ENCODE measurements around the gene SAXO1.

Gene SAXO1

DNA sequence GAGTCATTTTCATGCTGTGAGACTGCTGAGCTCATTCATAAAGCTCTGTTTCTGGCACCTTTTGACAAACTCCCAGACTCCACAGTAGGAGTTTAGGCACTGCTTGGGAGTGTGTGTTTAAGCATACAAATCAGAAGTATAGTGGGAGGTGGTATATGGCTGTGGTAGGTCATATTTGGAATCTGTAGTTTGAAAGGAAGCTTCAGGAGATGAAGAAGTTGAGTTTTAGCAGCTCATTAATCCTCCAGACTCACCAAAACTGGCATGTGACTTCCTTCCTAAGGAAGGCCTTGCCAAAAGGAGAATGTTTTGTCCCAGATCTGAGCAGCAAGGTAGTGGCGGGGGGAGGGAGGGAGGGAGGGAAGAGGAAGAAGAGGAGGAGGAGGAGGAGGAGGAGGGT is 52.8 kb downstream of the SAXO1 start:
- H3K27ac ChIP-seq (ENCODE audit: poor library complexity, severe bottlenecking): no peak overlapping the region
- peaks cover 3% of the 10 kb centered on the region for H3K4me1 ChIP-seq (ENCODE audit: insufficient read depth, poor library complexity, severe bottlenecking)
- no peak overlapping the region for H3K4me3 ChIP-seq (ENCODE audit: severe bottlenecking)
- H3K9me3 ChIP-seq (ENCODE audit: severe bottlenecking): no peaks in the 10 kb centered on the region
- TF ChIP-seq, protein P1, sequence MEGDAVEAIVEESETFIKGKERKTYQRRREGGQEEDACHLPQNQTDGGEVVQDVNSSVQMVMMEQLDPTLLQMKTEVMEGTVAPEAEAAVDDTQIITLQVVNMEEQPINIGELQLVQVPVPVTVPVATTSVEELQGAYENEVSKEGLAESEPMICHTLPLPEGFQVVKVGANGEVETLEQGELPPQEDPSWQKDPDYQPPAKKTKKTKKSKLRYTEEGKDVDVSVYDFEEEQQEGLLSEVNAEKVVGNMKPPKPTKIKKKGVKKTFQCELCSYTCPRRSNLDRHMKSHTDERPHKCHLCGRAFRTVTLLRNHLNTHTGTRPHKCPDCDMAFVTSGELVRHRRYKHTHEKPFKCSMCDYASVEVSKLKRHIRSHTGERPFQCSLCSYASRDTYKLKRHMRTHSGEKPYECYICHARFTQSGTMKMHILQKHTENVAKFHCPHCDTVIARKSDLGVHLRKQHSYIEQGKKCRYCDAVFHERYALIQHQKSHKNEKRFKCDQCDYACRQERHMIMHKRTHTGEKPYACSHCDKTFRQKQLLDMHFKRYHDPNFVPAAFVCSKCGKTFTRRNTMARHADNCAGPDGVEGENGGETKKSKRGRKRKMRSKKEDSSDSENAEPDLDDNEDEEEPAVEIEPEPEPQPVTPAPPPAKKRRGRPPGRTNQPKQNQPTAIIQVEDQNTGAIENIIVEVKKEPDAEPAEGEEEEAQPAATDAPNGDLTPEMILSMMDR (IDR thresholded peaks at IDR 0.05; ENCODE audit: poor library complexity, severe bottlenecking): no peak
- no peaks in the 10 kb centered on the region for H3K36me3 ChIP-seq (ENCODE audit: low read depth)
- ATAC-seq (ENCODE audit: low read depth) (no peak), DNase-seq (ENCODE audit: low spot score) (no peak)
- H3K27me3 ChIP-seq (ENCODE audit: insufficient read depth, poor library complexity, severe bottlenecking): no peaks in the 10 kb centered on the region

GRCh38 chr9:18979367-18979766 is 53.6 kb downstream of the SAXO1 start:
- TF ChIP-seq, protein P1 (IDR thresholded peaks at IDR 0.05; ENCODE audit: poor library complexity, severe bottlenecking): no peak
- no peaks in the 10 kb centered on the region for H3K9me3 ChIP-seq (ENCODE audit: severe bottlenecking)
- H3K27ac ChIP-seq (ENCODE audit: poor library complexity, severe bottlenecking): no peak overlapping the region
- H3K4me3 ChIP-seq (ENCODE audit: severe bottlenecking): no peak overlapping the region
- ATAC-seq (ENCODE audit: low read depth) (peak; percentile 22; the same call in 1 of the 3 replicates), DNase-seq (ENCODE audit: low spot score) (no peak)
- H3K4me1 ChIP-seq (ENCODE audit: insufficient read depth, poor library complexity, severe bottlenecking): peaks cover 3% of the 10 kb centered on the region
- no peaks in the 10 kb centered on the region for H3K36me3 ChIP-seq (ENCODE audit: low read depth)
- H3K27me3 ChIP-seq (ENCODE audit: insufficient read depth, poor library complexity, severe bottlenecking): no peaks in the 10 kb centered on the region

GRCh38 chr9:18978188-18978587 is 54.8 kb downstream of the SAXO1 start:
- H3K4me1 ChIP-seq (ENCODE audit: insufficient read depth, poor library complexity, severe bottlenecking): peaks cover 3% of the 10 kb centered on the region
- H3K9me3 ChIP-seq (ENCODE audit: severe bottlenecking): no peaks in the 10 kb centered on the region
- no peak overlapping the region for H3K27ac ChIP-seq (ENCODE audit: poor library complexity, severe bottlenecking)
- no peaks in the 10 kb centered on the region for H3K36me3 ChIP-seq (ENCODE audit: low read depth)
- H3K4me3 ChIP-seq (ENCODE audit: severe bottlenecking): no peak overlapping the region
- no peaks in the 10 kb centered on the region for H3K27me3 ChIP-seq (ENCODE audit: insufficient read depth, poor library complexity, severe bottlenecking)
- ATAC-seq (ENCODE audit: low read depth) (no peak), DNase-seq (ENCODE audit: low spot score) (no peak)
- TF ChIP-seq, protein P1 (IDR thresholded peaks at IDR 0.05; ENCODE audit: poor library complexity, severe bottlenecking): no peak

DNA sequence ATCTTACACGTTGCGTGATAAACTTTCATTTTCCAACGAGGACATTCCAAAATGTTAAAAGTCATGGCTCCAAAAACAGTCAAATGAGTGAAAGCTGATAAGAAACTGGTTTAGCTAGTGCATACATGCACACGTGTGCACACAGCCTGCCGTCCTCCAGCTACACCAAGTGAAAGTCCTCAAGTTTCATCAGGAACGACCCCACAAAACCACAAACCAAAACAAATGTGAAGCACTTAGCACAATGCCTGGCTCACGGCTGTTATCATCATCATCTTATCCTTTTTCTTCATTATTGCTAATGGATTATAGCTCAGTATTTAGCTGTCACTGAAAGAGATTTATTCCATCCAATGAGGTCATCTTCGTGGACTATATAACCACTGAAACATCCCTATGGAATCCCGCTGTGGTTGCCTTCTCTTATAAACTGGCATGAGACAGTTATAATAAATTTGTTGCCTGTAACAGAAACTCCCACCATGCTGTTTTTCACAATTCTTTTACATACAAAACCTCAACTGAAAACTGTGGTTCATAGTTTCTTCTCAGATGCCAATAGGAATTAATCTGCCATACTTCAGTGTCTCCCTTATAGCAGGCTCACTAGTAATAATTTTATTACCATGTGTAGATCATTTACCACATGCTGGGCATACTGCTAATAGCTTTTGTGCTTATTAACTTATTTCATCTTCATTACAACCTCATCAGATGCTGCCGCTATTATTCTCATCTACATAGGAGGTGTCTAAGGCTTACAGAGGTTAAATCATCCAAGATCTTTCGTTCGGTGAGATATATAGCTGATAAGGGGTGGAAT is 56.1 kb downstream of the SAXO1 start:
- Histone ChIP-seq H3K36me3 (ENCODE audit: low read depth) (no peaks in the 10 kb centered on the region), H3K4me3 (ENCODE audit: severe bottlenecking) (no peak overlapping the region), H3K27ac (ENCODE audit: poor library complexity, severe bottlenecking) (no peak overlapping the region), H3K4me1 (ENCODE audit: insufficient read depth, poor library complexity, severe bottlenecking) (no peaks in the 10 kb centered on the region), H3K27me3 (ENCODE audit: insufficient read depth, poor library complexity, severe bottlenecking) (no peaks in the 10 kb centered on the region), H3K9me3 (ENCODE audit: severe bottlenecking) (no peaks in the 10 kb centered on the region)
- DNase-seq (ENCODE audit: low spot score) (no peak), ATAC-seq (ENCODE audit: low read depth) (peak; percentile 81)
- TF ChIP-seq, protein P1 (IDR thresholded peaks at IDR 0.05; ENCODE audit: poor library complexity, severe bottlenecking): no peak

DNA sequence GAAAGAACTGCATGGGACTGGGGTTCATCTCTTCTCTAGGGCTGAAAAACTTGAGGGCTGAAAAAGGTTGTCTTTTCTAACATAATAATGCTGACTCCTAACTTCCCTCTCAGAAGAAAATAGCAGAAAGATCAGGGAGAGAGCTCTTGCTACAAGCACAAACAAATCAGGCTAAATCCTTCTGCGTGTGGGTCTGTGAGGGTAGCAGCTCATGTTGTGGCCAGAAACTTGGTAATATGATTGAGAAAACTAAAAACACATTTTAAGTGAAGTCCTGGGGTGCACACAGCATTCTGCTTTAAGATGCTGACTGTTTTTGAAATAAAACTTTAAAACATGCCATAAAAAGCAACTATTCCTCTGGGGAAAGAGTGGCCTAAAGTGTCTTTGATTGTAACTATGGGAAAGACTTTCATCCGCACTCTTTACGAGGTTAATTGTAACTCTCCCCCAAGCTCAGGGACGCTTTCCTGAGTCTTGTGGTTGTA is 56.7 kb downstream of the SAXO1 start:
- TF ChIP-seq, protein P1 (IDR thresholded peaks at IDR 0.05; ENCODE audit: poor library complexity, severe bottlenecking): no peak
- Histone ChIP-seq H3K36me3 (ENCODE audit: low read depth) (no peaks in the 10 kb centered on the region), H3K4me3 (ENCODE audit: severe bottlenecking) (no peak overlapping the region)

More for the DNA sequence above, 56.7 kb downstream of the SAXO1 start:
- no peaks in the 10 kb centered on the region for H3K27me3 ChIP-seq (ENCODE audit: insufficient read depth, poor library complexity, severe bottlenecking)
- no peak overlapping the region for H3K27ac ChIP-seq (ENCODE audit: poor library complexity, severe bottlenecking)
- peak; percentile 33; the same call in 2 of the 3 replicates for ATAC-seq (ENCODE audit: low read depth)
- H3K4me1 ChIP-seq (ENCODE audit: insufficient read depth, poor library complexity, severe bottlenecking): no peaks in the 10 kb centered on the region
- no peak for DNase-seq (ENCODE audit: low spot score)
- H3K9me3 ChIP-seq (ENCODE audit: severe bottlenecking): no peaks in the 10 kb centered on the region

All from RWPE2 (cell line).